ENCODE results near the gene FOSL1. TPM values are rescaled to one million over a fixed set of nuclear protein-coding genes. Genes with fewer than 3 reads are reported as not detected.

The FOSL1 gene
- polyA plus RNA-seq, 1 donor (not counting 4 experiments of a cell fraction or from before 2014, with no cell fraction given): 21.8 TPM

GRCh38 chr11:65855927-65856363 lies 44.2 kb downstream of the FOSL1 start:
- H3K79me2 ChIP-seq (ENCODE audit: control insufficient read depth, insufficient read depth, low read length): peaks cover 47% of the 10 kb centered on the region
- H3K27me3 ChIP-seq (ENCODE audit: control insufficient read depth, extremely low read depth, insufficient read depth, low read length): no peaks in the 10 kb centered on the region
- H3K9me1 ChIP-seq (ENCODE audit: control insufficient read depth, extremely low read depth, insufficient read depth, low read length): peaks cover 7% of the 10 kb centered on the region
- peak overlapping the region; percentile 83 to 96 (median 91) for H3K4me3 ChIP-seq (ENCODE audit: control insufficient read depth in 2 of 3, extremely low read depth in 1 of 3, insufficient read depth in 2 of 3, low read depth in 1 of 3, low read length in 3 of 3)
- peaks cover 35 to 46% of the 10 kb centered on the region in 2 experiments for H3K36me3 ChIP-seq (ENCODE audit: control insufficient read depth in 2 of 2, extremely low read depth in 1 of 2, insufficient read depth in 2 of 2, low read length in 2 of 2)
- H3K4me2 ChIP-seq (ENCODE audit: control insufficient read depth, extremely low read depth, insufficient read depth, low read depth, low read length): peak overlapping the region; percentile 100
- no peak for FAIRE-seq
- no peak overlapping the region for H3K27ac ChIP-seq (ENCODE audit: control insufficient read depth, insufficient read depth, low read length)
- TF ChIP-seq CTCF (optimal IDR thresholded peaks at IDR 0.05 in 1 of 3, IDR thresholded peaks at IDR 0.05 in 1 of 3, conservative IDR thresholded peaks at IDR 0.05 in 1 of 3; ENCODE audit: extremely low read depth in 1 of 3, insufficient read depth in 2 of 3, low read length in 3 of 3) (no peak), EZH2 (IDR thresholded peaks at IDR 0.05; ENCODE audit: low read length) (no peak)
- dilution Hi-C loops (cut with MboI; ENCODE audit: extremely low pct_ligation_motif_present, low sequenced_read_pairs): no loop called here
- H3K9me3 ChIP-seq (ENCODE audit: control insufficient read depth, low read depth, low read length): no peaks in the 10 kb centered on the region
- H3K9ac ChIP-seq (ENCODE audit: control insufficient read depth, extremely low read depth, insufficient read depth, low read length): peak overlapping the region; percentile 83
- peaks cover 50% of the 10 kb centered on the region for H4K20me1 ChIP-seq (ENCODE audit: control insufficient read depth, extremely low read depth, insufficient read depth, low read length)
- no peak overlapping the region for H2AFZ ChIP-seq (ENCODE audit: control insufficient read depth, low read length)
- H3K4me1 ChIP-seq (ENCODE audit: control insufficient read depth, extremely low read depth, insufficient read depth, low read length): peaks cover 24% of the 10 kb centered on the region
- no peak for DNase-seq (ENCODE audit: low read depth, low spot score)

- dilution Hi-C loops (cut with MboI; ENCODE audit: extremely low pct_ligation_motif_present, low sequenced_read_pairs): no loop called here
- Histone ChIP-seq H3K4me1 (ENCODE audit: control insufficient read depth, extremely low read depth, insufficient read depth, low read length) (peaks cover 24% of the 10 kb centered on the region), H3K27ac (ENCODE audit: control insufficient read depth, insufficient read depth, low read length) (no peak overlapping the region), H4K20me1 (ENCODE audit: control insufficient read depth, extremely low read depth, insufficient read depth, low read length) (peaks cover 50% of the 10 kb centered on the region), H3K9ac (ENCODE audit: control insufficient read depth, extremely low read depth, insufficient read depth, low read length) (no peak overlapping the region), H3K36me3 (ENCODE audit: control insufficient read depth in 2 of 2, extremely low read depth in 1 of 2, insufficient read depth in 2 of 2, low read length in 2 of 2) (peaks cover 35 to 46% of the 10 kb centered on the region in 2 experiments), H3K27me3 (ENCODE audit: control insufficient read depth, extremely low read depth, insufficient read depth, low read length) (no peaks in the 10 kb centered on the region), H3K4me3 (ENCODE audit: control insufficient read depth in 2 of 3, extremely low read depth in 1 of 3, insufficient read depth in 2 of 3, low read depth in 1 of 3, low read length in 3 of 3) (no peak overlapping the region), H2AFZ (ENCODE audit: control insufficient read depth, low read length) (no peak overlapping the region), H3K9me3 (ENCODE audit: control insufficient read depth, low read depth, low read length) (no peaks in the 10 kb centered on the region), H3K4me2 (ENCODE audit: control insufficient read depth, extremely low read depth, insufficient read depth, low read depth, low read length) (no peak overlapping the region), H3K79me2 (ENCODE audit: control insufficient read depth, insufficient read depth, low read length) (peaks cover 44% of the 10 kb centered on the region), H3K9me1 (ENCODE audit: control insufficient read depth, extremely low read depth, insufficient read depth, low read length) (peaks cover 7% of the 10 kb centered on the region)
- TF ChIP-seq EZH2 (IDR thresholded peaks at IDR 0.05; ENCODE audit: low read length) (no peak), CTCF (optimal IDR thresholded peaks at IDR 0.05 in 1 of 3, IDR thresholded peaks at IDR 0.05 in 1 of 3, conservative IDR thresholded peaks at IDR 0.05 in 1 of 3; ENCODE audit: extremely low read depth in 1 of 3, insufficient read depth in 2 of 3, low read length in 3 of 3) (no peak)
- FAIRE-seq (no peak), DNase-seq (ENCODE audit: low read depth, low spot score) (no peak)
These were observed 45.0 kb downstream of the FOSL1 start for GRCh38 chr11:65854852-65855837.

Data from keratinocyte (primary cell).